ENCODE data around the gene SEMA4G. TPM values are rescaled to one million over a fixed set of nuclear protein-coding genes. Genes with fewer than 3 reads are reported as not detected.
A peak's percentile ranks its signal among the peaks of the same experiment; 100 is the strongest.

SEMA4G gene
- total and polyA plus RNA-seq, 7 experiments from 2014 or later, result 0.24 to 1.7 (median 0.88) TPM

GRCh38 chr10:100989088-100989487, 19.8 kb downstream of the SEMA4G start:
- Mint-ChIP-seq H3K4me1 (peaks cover 23 to 60% (median 35%) of the 10 kb centered on the region in 7 donors), H3K9me3 (no peaks in the 10 kb centered on the region), H3K27me3 (no peaks in the 10 kb centered on the region), H3K36me3 (peaks cover 11 to 43% (median 21%) of the 10 kb centered on the region in 5 donors), H3K4me3 (peak overlapping the region in 5 of 10 donors; percentile 9 to 48 (median 25)), H3K27ac (peak overlapping the region in 1 of 9 donors; percentile 62)
- Histone ChIP-seq H3K27ac (ENCODE audit: low read depth, low read length) (no peak overlapping the region), H3K27me3 (ENCODE audit: control insufficient read depth in 2 of 2, insufficient read depth in 2 of 2, low read length in 2 of 2) (no peaks in the 10 kb centered on the region), H3K36me3 (ENCODE audit: control insufficient read depth in 2 of 3, insufficient read depth in 3 of 3, low read length in 3 of 3) (peaks cover 0 to 61% (median 11%) of the 10 kb centered on the region in 3 experiments), H3K9me3 (ENCODE audit: control insufficient read depth in 2 of 3, low read length in 3 of 3) (no peaks in the 10 kb centered on the region), H3K4me3 (ENCODE audit: low read length) (no peak overlapping the region), H3K4me1 (ENCODE audit: control insufficient read depth in 2 of 2, insufficient read depth in 2 of 2, low read length in 2 of 2) (peaks cover 17 to 24% of the 10 kb centered on the region in 2 donors)
- intact Hi-C loops (cut with micrococcal nuclease), result no loop called here
- CTCF ChIA-PET, result interaction anchor here (0.6 to 1.8 kb wide), 3 partner anchors 9 to 52 kb away, joined by 3 to 15 read pairs (median 5); no protein-coding TSS in a partner anchor
- no peak for ATAC-seq
- DNase-seq, result no peak
- POLR2A ChIA-PET, result interaction anchor here (0.8 to 4.7 kb wide), 3 partner anchors 9 to 76 kb away, joined by 3 to 65 read pairs (median 4); partner anchors contain the start of genes LZTS2, PDZD7, SFXN3 and SLF2

DNA sequence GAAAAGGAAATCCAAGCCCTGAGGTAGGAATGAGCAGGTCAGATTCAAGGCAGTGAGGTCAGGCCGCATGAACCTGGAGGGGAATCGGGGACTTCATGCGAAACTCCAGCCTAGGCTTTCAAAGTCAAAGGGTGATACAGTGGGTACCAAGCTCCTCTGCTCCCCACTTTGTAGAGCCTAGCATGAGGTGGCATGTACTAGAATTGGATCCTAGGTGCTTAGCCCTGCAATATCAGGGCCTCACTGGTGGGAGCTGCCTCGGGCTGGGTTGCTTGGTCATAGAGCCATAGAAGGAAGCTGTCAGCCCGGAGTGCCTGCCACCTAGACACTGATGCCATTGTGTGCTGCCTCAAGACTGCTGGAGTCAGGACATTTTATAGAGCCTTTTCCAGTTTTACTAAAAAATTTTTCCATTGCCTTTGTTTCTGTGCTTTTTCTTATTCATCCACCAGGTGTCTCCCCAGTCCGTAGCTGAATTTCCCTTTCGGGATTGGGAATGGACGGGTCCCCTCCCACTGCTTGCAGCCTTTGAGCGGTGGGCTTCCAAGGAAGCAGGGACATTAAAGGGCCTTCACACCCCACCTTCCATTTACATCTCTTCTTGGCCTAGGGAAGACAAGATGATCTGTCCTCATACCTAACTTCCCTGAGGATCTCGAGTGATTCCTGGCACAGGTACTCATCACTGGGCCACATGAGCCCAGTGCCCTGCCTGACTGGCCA, 24.8 kb downstream of the SEMA4G start:
- ChIA-PET CTCF (interaction anchor here (0.8 to 1.1 kb wide), 2 partner anchors 18 to 20 kb away, joined by 3 read pairs; no protein-coding TSS in a partner anchor), POLR2A (no interaction called here)
- H3K4me3 ChIP-seq (ENCODE audit: low read length), result no peak overlapping the region
- H3K36me3 ChIP-seq (ENCODE audit: control insufficient read depth in 2 of 3, insufficient read depth in 3 of 3, low read length in 3 of 3), result peaks cover 0 to 43% (median 11%) of the 10 kb centered on the region in 3 experiments
- H3K36me3 Mint-ChIP-seq, result peaks cover 11 to 30% (median 16%) of the 10 kb centered on the region in 5 donors
- H3K27me3 Mint-ChIP-seq, result no peaks in the 10 kb centered on the region
- no peak overlapping the region for H3K27ac ChIP-seq (ENCODE audit: low read depth, low read length)
- H3K27me3 ChIP-seq (ENCODE audit: control insufficient read depth in 2 of 2, insufficient read depth in 2 of 2, low read length in 2 of 2), result no peaks in the 10 kb centered on the region
- peak overlapping the region in 1 of 10 donors; percentile 68 for H3K4me3 Mint-ChIP-seq
- DNase-seq (no peak), ATAC-seq (no peak)
- H3K9me3 Mint-ChIP-seq, result no peaks in the 10 kb centered on the region
- intact Hi-C loops (cut with micrococcal nuclease), result no loop called here
- H3K27ac Mint-ChIP-seq, result peak overlapping the region in 7 of 9 donors; percentile 24 to 94 (median 58)
- H3K9me3 ChIP-seq (ENCODE audit: control insufficient read depth in 2 of 3, low read length in 3 of 3), result no peaks in the 10 kb centered on the region
- peaks cover 16 to 18% of the 10 kb centered on the region in 2 donors for H3K4me1 ChIP-seq (ENCODE audit: control insufficient read depth in 2 of 2, insufficient read depth in 2 of 2, low read length in 2 of 2)
- H3K4me1 Mint-ChIP-seq, result peaks cover 17 to 40% (median 25%) of the 10 kb centered on the region in 7 donors

GRCh38 chr10:100995181-100995580, 25.9 kb downstream of the SEMA4G start:
- Mint-ChIP-seq H3K27me3 (no peaks in the 10 kb centered on the region), H3K4me3 (peak overlapping the region in 7 of 10 donors; percentile 32 to 98 (median 51)), H3K36me3 (peaks cover 11 to 26% (median 16%) of the 10 kb centered on the region in 5 donors), H3K9me3 (no peaks in the 10 kb centered on the region), H3K4me1 (peaks cover 17 to 32% (median 22%) of the 10 kb centered on the region in 7 donors), H3K27ac (peak overlapping the region in 8 of 9 donors; percentile 26 to 94 (median 70))
- peaks cover 17 to 22% of the 10 kb centered on the region in 2 donors for H3K4me1 ChIP-seq (ENCODE audit: control insufficient read depth in 2 of 2, insufficient read depth in 2 of 2, low read length in 2 of 2)
- DNase-seq (no peak), ATAC-seq (no peak)
- no peaks in the 10 kb centered on the region for H3K9me3 ChIP-seq (ENCODE audit: control insufficient read depth in 2 of 3, low read length in 3 of 3)
- H3K27ac ChIP-seq (ENCODE audit: low read depth, low read length), result no peak overlapping the region
- H3K4me3 ChIP-seq (ENCODE audit: low read length), result no peak overlapping the region
- no peaks in the 10 kb centered on the region for H3K27me3 ChIP-seq (ENCODE audit: control insufficient read depth in 2 of 2, insufficient read depth in 2 of 2, low read length in 2 of 2)
- ChIA-PET POLR2A (interaction anchor here (4.4 kb wide), 1 partner anchor 8 kb away, joined by 65 read pairs; the partner anchor contains the start of genes MRPL43 and TWNK), CTCF (no interaction called here)
- peaks cover 0 to 35% (median 11%) of the 10 kb centered on the region in 3 experiments for H3K36me3 ChIP-seq (ENCODE audit: control insufficient read depth in 2 of 3, insufficient read depth in 3 of 3, low read length in 3 of 3)
- intact Hi-C loops (cut with micrococcal nuclease), result loop anchor here in 1 of 2 donors (5.0 kb wide), 2 partner anchors 357 to 433 kb away; partner anchors contain the start of gene BTRC

DNA sequence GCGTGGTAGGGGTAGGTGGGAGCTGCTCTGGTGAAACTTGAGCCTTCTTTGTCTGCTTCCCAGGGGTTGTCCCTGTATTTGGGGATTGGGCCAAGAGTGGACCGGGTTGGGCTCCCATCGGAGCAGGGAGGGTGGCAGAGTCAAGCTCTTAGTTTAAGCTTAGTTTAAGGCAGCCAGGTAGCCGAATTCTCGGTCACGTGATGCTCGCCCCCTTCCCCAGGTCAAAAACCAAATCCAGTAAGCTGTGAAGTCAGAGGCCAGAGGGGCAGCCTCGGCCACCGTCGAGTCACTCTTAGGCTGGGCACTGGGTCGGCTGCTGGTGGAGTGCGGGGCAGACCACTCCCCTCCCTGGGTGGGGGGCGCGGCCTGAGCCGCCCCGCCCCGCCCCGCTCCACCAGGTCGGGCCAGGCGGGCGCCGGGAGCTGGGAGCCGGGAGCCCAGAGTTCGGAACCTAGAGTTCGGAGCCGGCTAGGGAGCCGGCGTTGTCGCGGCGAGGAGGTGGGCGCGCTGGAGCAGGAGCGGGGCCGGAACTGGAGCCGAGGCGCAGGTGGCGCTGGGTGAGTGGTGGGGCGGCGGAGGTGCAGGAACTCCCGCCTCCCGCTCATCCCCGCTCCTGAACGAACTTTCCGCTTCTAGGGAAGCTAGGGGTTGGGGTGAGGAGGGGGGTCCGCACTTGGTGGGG, 27.5 kb downstream of the SEMA4G start:
- H3K27ac ChIP-seq (ENCODE audit: low read depth, low read length), result peak overlapping the region; percentile 99
- DNase-seq (peak in 6 of 9 donors; percentile 30 to 59 (median 48)), ATAC-seq (peak; percentile 24)
- H3K4me3 ChIP-seq (ENCODE audit: low read length), result peak overlapping the region; percentile 87
- H3K4me1 Mint-ChIP-seq, result peaks cover 15 to 37% (median 23%) of the 10 kb centered on the region in 7 donors
- no peaks in the 10 kb centered on the region for H3K9me3 Mint-ChIP-seq
- ChIA-PET CTCF (interaction anchor here (0.7 to 7.9 kb wide), 9 partner anchors 8 to 83 kb away, joined by 3 to 56 read pairs (median 6); partner anchors contain the start of genes MRPL43, PDZD7, SFXN3 and TWNK), POLR2A (interaction anchor here (0.5 to 4.8 kb wide), 10 partner anchors 10 to 463 kb away, joined by 3 to 65 read pairs (median 6); partner anchors contain the start of genes MRPL43, PDZD7, SEMA4G and SFXN3)
- peak overlapping the region; percentile 88 to 94 (median 92) for H3K27ac Mint-ChIP-seq
- H3K27me3 Mint-ChIP-seq, result no peaks in the 10 kb centered on the region
- no peaks in the 10 kb centered on the region for H3K9me3 ChIP-seq (ENCODE audit: control insufficient read depth in 2 of 3, low read length in 3 of 3)
- H3K27me3 ChIP-seq (ENCODE audit: control insufficient read depth in 2 of 2, insufficient read depth in 2 of 2, low read length in 2 of 2), result no peaks in the 10 kb centered on the region
- peaks cover 0 to 13% (median 3%) of the 10 kb centered on the region in 5 donors for H3K36me3 Mint-ChIP-seq
- peaks cover 0 to 22% (median 0%) of the 10 kb centered on the region in 3 experiments for H3K36me3 ChIP-seq (ENCODE audit: control insufficient read depth in 2 of 3, insufficient read depth in 3 of 3, low read length in 3 of 3)
- H3K4me1 ChIP-seq (ENCODE audit: control insufficient read depth in 2 of 2, insufficient read depth in 2 of 2, low read length in 2 of 2), result peaks cover 20 to 22% of the 10 kb centered on the region in 2 donors
- H3K4me3 Mint-ChIP-seq, result peak overlapping the region; percentile 87 to 98 (median 92)
- intact Hi-C loops (cut with micrococcal nuclease), result loop anchor here (1.0 to 5.0 kb wide), 6 partner anchors 10 to 462 kb away; partner anchors contain the start of genes MRPL43 (in 2 of the 2), TWNK (in 2 of the 2), BTRC (in 1 of the 2) and HIF1AN (in 1 of the 2)

- peaks cover 15 to 37% (median 23%) of the 10 kb centered on the region in 7 donors for H3K4me1 Mint-ChIP-seq
- DNase-seq (peak; percentile 54 to 88 (median 72)), ATAC-seq (peak; percentile 62)
- POLR2A ChIA-PET, result interaction anchor here (0.7 to 4.8 kb wide), 12 partner anchors 9 to 85 kb away, joined by 3 to 65 read pairs (median 6); partner anchors contain the start of genes MRPL43, PDZD7, SEMA4G and SFXN3
- CTCF ChIA-PET, result interaction anchor here (0.7 to 7.9 kb wide), 16 partner anchors 9 to 1145 kb away, joined by 3 to 56 read pairs (median 4); partner anchors contain the start of genes KAZALD1, MRPL43, PDZD7 and SFXN3
- intact Hi-C loops (cut with micrococcal nuclease), result loop anchor here (1.0 to 5.0 kb wide), 8 partner anchors 10 to 462 kb away; partner anchors contain the start of genes MRPL43 (in 2 of the 2), TWNK (in 2 of the 2), BTRC (in 1 of the 2) and HIF1AN (in 1 of the 2)
- H3K27me3 Mint-ChIP-seq, result no peaks in the 10 kb centered on the region
- H3K36me3 ChIP-seq (ENCODE audit: control insufficient read depth in 2 of 3, insufficient read depth in 3 of 3, low read length in 3 of 3), result peaks cover 0 to 23% (median 0%) of the 10 kb centered on the region in 3 experiments
- peak overlapping the region; percentile 88 to 96 (median 93) for H3K27ac Mint-ChIP-seq
- no peaks in the 10 kb centered on the region for H3K9me3 ChIP-seq (ENCODE audit: control insufficient read depth in 2 of 3, low read length in 3 of 3)
- peaks cover 0 to 13% (median 3%) of the 10 kb centered on the region in 5 donors for H3K36me3 Mint-ChIP-seq
- H3K27ac ChIP-seq (ENCODE audit: low read depth, low read length), result peak overlapping the region; percentile 99
- no peaks in the 10 kb centered on the region for H3K27me3 ChIP-seq (ENCODE audit: control insufficient read depth in 2 of 2, insufficient read depth in 2 of 2, low read length in 2 of 2)
- peak overlapping the region; percentile 87 to 98 (median 92) for H3K4me3 Mint-ChIP-seq
- H3K4me3 ChIP-seq (ENCODE audit: low read length), result peak overlapping the region; percentile 87
- H3K4me1 ChIP-seq (ENCODE audit: control insufficient read depth in 2 of 2, insufficient read depth in 2 of 2, low read length in 2 of 2), result peaks cover 20 to 22% of the 10 kb centered on the region in 2 donors
- no peaks in the 10 kb centered on the region for H3K9me3 Mint-ChIP-seq
Observed at GRCh38 chr10:100997360-100998182, 28.3 kb downstream of the SEMA4G start.

Data from naive thymus-derived CD4-positive, alpha-beta T cell (primary cell).